ENCODE data around the gene KIF22.
"Not testable (repeated sequence)": the region's sequence is repeated elsewhere in the genome, so short reads cannot be mapped to it uniquely, and the experiment has no call there.

The KIF22 gene

GRCh38 chr16:29774730-29775129 is 15.8 kb upstream of the KIF22 start:
- in situ Hi-C loops (cut with HindIII; ENCODE audit: low pct_ligation_motif_present, low sequenced_read_pairs): no loop called here
- no peak for DNase-seq
- Histone ChIP-seq H3K4me3 (ENCODE audit: low read depth, low read length) (no peak overlapping the region), H3K36me3 (replicated peaks) (no peaks in the 10 kb centered on the region), H3K27ac (no peak overlapping the region), H3K27me3 (replicated peaks) (no peaks in the 10 kb centered on the region)
- no peak for TF ChIP-seq CTCF (IDR thresholded peaks at IDR 0.05; ENCODE audit: low read depth, low read length, missing control alignments)

GRCh38 chr16:29775742-29776408 is 14.7 kb upstream of the KIF22 start:
- no peak overlapping the region for H3K4me3 ChIP-seq (ENCODE audit: low read depth, low read length)
- in situ Hi-C loops (cut with HindIII; ENCODE audit: low pct_ligation_motif_present, low sequenced_read_pairs): no loop called here
- H3K36me3 ChIP-seq (replicated peaks): no peaks in the 10 kb centered on the region
- no peak for TF ChIP-seq CTCF (IDR thresholded peaks at IDR 0.05; ENCODE audit: low read depth, low read length, missing control alignments)
- no peaks in the 10 kb centered on the region for H3K27me3 ChIP-seq (replicated peaks)
- peak; percentile 14 for DNase-seq
- H3K27ac ChIP-seq: no peak overlapping the region

GRCh38 chr16:29777576-29778350 is 12.8 kb upstream of the KIF22 start, which contains the start of gene ZG16:
Gene ZG16 (plus strand): TSS chr16:29778256. CDS start chr16:29779267, 1,011 bp downstream.
- Histone ChIP-seq H3K4me3 (ENCODE audit: low read depth, low read length) (no peak within 1 kb of the TSS), H3K27ac (no peak within 1 kb of the TSS), H3K27me3 (replicated peaks) (no peaks in the 10 kb centered on the region), H3K36me3 (replicated peaks) (no peaks in the 10 kb centered on the region)
- DNase-seq: no peak
- no peak for TF ChIP-seq CTCF (IDR thresholded peaks at IDR 0.05; ENCODE audit: low read depth, low read length, missing control alignments)
- in situ Hi-C loops (cut with HindIII; ENCODE audit: low pct_ligation_motif_present, low sequenced_read_pairs): no loop called here

- in situ Hi-C loops (cut with HindIII; ENCODE audit: low pct_ligation_motif_present, low sequenced_read_pairs): no loop called here
- Histone ChIP-seq H3K4me3 (ENCODE audit: low read depth, low read length) (no peak overlapping the region), H3K27ac (no peak overlapping the region), H3K27me3 (replicated peaks) (no peaks in the 10 kb centered on the region), H3K36me3 (replicated peaks) (no peaks in the 10 kb centered on the region)
- no peak for TF ChIP-seq CTCF (IDR thresholded peaks at IDR 0.05; ENCODE audit: low read depth, low read length, missing control alignments)
- DNase-seq: no peak
Observed at GRCh38 chr16:29779474-29779873, 11.1 kb upstream of the KIF22 start.

GRCh38 chr16:29783094-29783953 is 7.2 kb upstream of the KIF22 start:
- DNase-seq; H3K27me3 ChIP-seq (replicated peaks); H3K27ac ChIP-seq; H3K36me3 ChIP-seq (replicated peaks); in situ Hi-C loops (cut with HindIII; ENCODE audit: low pct_ligation_motif_present, low sequenced_read_pairs); H3K4me3 ChIP-seq (ENCODE audit: low read depth, low read length): not testable (repeated sequence)

GRCh38 chr16:29784157-29784556 is 6.4 kb upstream of the KIF22 start:
- no peak overlapping the region for H3K4me3 ChIP-seq (ENCODE audit: low read depth, low read length)
- H3K27ac ChIP-seq: no peak overlapping the region
- H3K36me3 ChIP-seq (replicated peaks): no peaks in the 10 kb centered on the region
- H3K27me3 ChIP-seq (replicated peaks): no peaks in the 10 kb centered on the region
- in situ Hi-C loops (cut with HindIII; ENCODE audit: low pct_ligation_motif_present, low sequenced_read_pairs): no loop called here
- no peak for DNase-seq
- TF ChIP-seq CTCF (IDR thresholded peaks at IDR 0.05; ENCODE audit: low read depth, low read length, missing control alignments): no peak

All from brain microvascular endothelial cell (primary cell).